Breast epithelium (tissue), 4 donors: Measurements from ENCODE around the gene RAI1. TPM values are rescaled to one million over a fixed set of nuclear protein-coding genes. Genes with fewer than 3 reads are reported as not detected.
"Not testable (repeated sequence)": the region's sequence is repeated elsewhere in the genome, so short reads cannot be mapped to it uniquely, and the experiment has no call there.

Experiments
- DNase-seq, 2 donors: peaks; one replicate each; pipeline ENCODE4 v3.0.0-alpha.2; 2019; ENCODE audit warnings: low spot score in 2 of 2
- H3K27ac ChIP-seq, 2 donors: fragments of 200-600 bp; sonication (generic) in 1 of 2; one replicate each; pipeline ENCODE4 v1.5.1; 2016 to 2019; ENCODE audit warnings: mild to moderate bottlenecking in 1 of 2
- H3K27me3 ChIP-seq, 2 donors: fragments of 200-600 bp; sonication (generic) in 1 of 2; one replicate each; pipeline versions ENCODE4 v1.5.1 to v1.6.0; 2017 to 2019; ENCODE audit warnings: control low read depth in 1 of 2, mild to moderate bottlenecking in 1 of 2
- H3K36me3 ChIP-seq: fragments of 200-600 bp; one replicate; pipeline ENCODE4 v1.5.1; 2019
- H3K4me1 ChIP-seq, 2 donors: fragments of 200-600 bp; sonication (generic); one replicate each; pipeline ENCODE4 v1.5.1; 2016 to 2019; ENCODE audit warnings: control low read depth in 1 of 2
- H3K4me3 ChIP-seq, 3 donors: fragments of 200-600 bp; sonication (generic); 1 replicate in 2 of 3; 2 replicates in 1 of 3; pipeline ENCODE4 v1.5.1; 2016 to 2019; ENCODE audit warnings: mild to moderate bottlenecking in 3 of 3, moderate library complexity in 2 of 3
- H3K9me3 ChIP-seq, 2 donors: fragments of 200-600 bp; sonication (generic) in 1 of 2; one replicate each; pipeline ENCODE4 v1.5.1; 2016 to 2019; ENCODE audit warnings: control low read depth in 1 of 2
- POLR2A ChIP-seq: fragments of 450-650 bp; IDR thresholded peaks from one replicate; pipeline ENCODE4 v1.6.1; 2016; ENCODE audit warnings: antibody characterized with exemption, mild to moderate bottlenecking, moderate library complexity
- POLR2AphosphoS5 ChIP-seq, 3 donors: sonication (generic); formaldehyde crosslinking; IDR thresholded peaks; one replicate each; pipeline ENCODE4 v1.6.1; 2017; ENCODE audit warnings: antibody characterized with exemption in 3 of 3
- intact Hi-C: fragments of 100-400 bp; cut with DNase I; formaldehyde crosslinking; loops from one replicate; pipeline ENCODE4 v1.15.1; 2023; ENCODE audit warnings: low total_unique reads
- total RNA-seq, 3 donors: library from RNA; depleted of rRNA; stranded (reverse); fragments of >200 nt; gene quantifications; one replicate each; pipeline ENCODE4 v1.1.0, GENCODE V29; 2016
- TF ChIP-seq, protein P1 (sequence below), 3 donors: fragments of 450-650 bp; IDR thresholded peaks; one replicate each; pipeline ENCODE4 v1.5.1; 2016 to 2017; ENCODE audit warnings: antibody characterized with exemption in 3 of 3, mild to moderate bottlenecking in 3 of 3, moderate library complexity in 3 of 3

The RAI1 gene
- total RNA-seq, 3 donors from 2014 or later: 5.6 to 25.6 (median 20.6) TPM

DNA sequence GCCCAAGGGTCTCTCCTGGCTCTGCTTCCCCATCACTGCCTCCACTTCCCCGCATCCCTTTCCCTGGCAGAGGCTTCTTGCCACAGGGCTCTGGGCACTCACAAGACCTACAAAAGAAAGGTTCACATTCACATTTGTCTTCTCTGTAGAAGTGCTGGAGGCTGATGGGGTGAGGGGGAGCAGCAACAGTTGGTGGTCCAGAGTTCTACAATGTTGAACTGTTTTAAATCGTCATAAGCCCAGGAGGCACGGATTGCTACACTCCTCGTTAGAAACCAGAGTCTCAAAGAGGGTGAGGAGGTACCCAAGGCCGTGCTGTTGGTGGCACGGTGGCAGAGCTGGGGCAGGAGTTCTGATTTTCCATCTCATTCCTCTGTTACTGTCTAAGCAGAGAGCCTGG is 5.8 kb upstream of the RAI1 start:
- intact Hi-C loops: no loop called here
- TF ChIP-seq, protein P1, sequence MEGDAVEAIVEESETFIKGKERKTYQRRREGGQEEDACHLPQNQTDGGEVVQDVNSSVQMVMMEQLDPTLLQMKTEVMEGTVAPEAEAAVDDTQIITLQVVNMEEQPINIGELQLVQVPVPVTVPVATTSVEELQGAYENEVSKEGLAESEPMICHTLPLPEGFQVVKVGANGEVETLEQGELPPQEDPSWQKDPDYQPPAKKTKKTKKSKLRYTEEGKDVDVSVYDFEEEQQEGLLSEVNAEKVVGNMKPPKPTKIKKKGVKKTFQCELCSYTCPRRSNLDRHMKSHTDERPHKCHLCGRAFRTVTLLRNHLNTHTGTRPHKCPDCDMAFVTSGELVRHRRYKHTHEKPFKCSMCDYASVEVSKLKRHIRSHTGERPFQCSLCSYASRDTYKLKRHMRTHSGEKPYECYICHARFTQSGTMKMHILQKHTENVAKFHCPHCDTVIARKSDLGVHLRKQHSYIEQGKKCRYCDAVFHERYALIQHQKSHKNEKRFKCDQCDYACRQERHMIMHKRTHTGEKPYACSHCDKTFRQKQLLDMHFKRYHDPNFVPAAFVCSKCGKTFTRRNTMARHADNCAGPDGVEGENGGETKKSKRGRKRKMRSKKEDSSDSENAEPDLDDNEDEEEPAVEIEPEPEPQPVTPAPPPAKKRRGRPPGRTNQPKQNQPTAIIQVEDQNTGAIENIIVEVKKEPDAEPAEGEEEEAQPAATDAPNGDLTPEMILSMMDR (IDR thresholded peaks at IDR 0.05): no peak
- TF ChIP-seq POLR2A (no peak), POLR2AphosphoS5 (IDR thresholded peaks at IDR 0.05) (no peak)

DNA sequence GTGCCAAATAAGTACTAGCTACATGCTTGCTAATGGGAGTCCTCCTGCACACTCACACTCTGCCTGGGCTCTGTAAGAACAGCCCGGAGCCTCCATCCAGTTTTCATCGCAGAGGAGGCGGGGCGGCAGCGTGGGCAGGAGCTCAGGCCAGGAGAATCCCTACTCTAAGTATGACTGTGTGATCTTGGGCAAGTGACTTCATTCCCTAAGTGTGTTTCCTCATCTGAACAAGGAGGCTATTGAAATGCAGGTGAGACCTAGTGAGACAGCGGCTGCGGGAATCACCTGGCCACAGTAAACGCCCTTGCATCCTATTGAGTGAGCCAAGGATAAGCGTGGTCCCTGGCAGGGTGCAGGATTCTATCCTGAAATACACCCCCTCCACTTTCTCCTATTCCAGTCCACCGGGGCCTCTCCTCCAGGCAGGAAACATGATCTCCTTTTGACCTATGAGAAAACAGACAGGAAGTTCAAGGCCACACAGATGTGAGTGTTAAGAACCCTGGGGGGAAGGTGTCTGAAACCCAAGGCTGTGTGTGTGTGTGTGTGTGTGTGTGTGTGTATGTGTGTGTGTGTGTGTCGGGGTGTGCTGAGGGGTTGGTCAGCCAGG is 5.2 kb upstream of the RAI1 start:
- H3K4me1 ChIP-seq: peaks cover 0 to 5% of the 10 kb centered on the region in 2 donors
- no peaks in the 10 kb centered on the region for H3K9me3 ChIP-seq
- H3K4me3 ChIP-seq: no peak overlapping the region
- peak overlapping the region; percentile 53 to 58 for H3K27ac ChIP-seq
- no peaks in the 10 kb centered on the region for H3K27me3 ChIP-seq
- H3K36me3 ChIP-seq: no peaks in the 10 kb centered on the region
- intact Hi-C loops: no loop called here
- TF ChIP-seq, protein P1 (IDR thresholded peaks at IDR 0.05): no peak
- TF ChIP-seq POLR2AphosphoS5 (IDR thresholded peaks at IDR 0.05): no peak
- no peak for TF ChIP-seq POLR2A
- peak in 1 of 2 donors; percentile 79 for DNase-seq

More for the DNA sequence above, 5.8 kb upstream of the RAI1 start:
- no peak overlapping the region for H3K4me3 ChIP-seq
- H3K27ac ChIP-seq: peak overlapping the region in 1 of 2 donors; percentile 58
- H3K9me3 ChIP-seq: no peaks in the 10 kb centered on the region
- H3K27me3 ChIP-seq: no peaks in the 10 kb centered on the region
- H3K4me1 ChIP-seq: peaks cover 0 to 5% of the 10 kb centered on the region in 2 donors
- DNase-seq: no peak
- no peaks in the 10 kb centered on the region for H3K36me3 ChIP-seq

DNA sequence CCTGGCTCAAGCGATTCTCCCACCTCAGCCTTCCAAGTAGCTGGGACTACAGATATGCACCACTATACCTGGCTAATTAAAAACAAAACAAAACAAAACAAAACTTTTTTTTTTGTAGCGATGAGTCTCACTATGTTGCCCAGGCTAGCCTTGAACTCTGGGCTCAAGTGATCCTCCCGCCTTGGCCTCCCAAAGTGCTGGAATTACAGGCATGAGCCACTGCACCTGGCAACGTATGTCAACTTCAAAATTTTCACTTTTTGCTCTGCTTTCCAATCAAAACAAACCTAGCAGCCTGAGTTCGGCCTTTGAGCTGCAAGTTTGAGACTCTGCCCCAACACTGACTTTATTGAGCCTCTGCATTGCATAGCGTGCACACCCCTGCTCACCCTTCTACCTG is 4.5 kb upstream of the RAI1 start:
- TF ChIP-seq POLR2AphosphoS5 (IDR thresholded peaks at IDR 0.05): no peak
- no peak for TF ChIP-seq POLR2A
- TF ChIP-seq, protein P1 (IDR thresholded peaks at IDR 0.05): no peak
- H3K27ac ChIP-seq: peak overlapping the region in 1 of 2 donors; percentile 58
- H3K9me3 ChIP-seq: no peaks in the 10 kb centered on the region
- no peaks in the 10 kb centered on the region for H3K27me3 ChIP-seq
- peaks cover 0 to 5% of the 10 kb centered on the region in 2 donors for H3K4me1 ChIP-seq
- H3K4me3 ChIP-seq: no peak overlapping the region
- no peak for DNase-seq
- H3K36me3 ChIP-seq: no peaks in the 10 kb centered on the region
- intact Hi-C loops: no loop called here

DNA sequence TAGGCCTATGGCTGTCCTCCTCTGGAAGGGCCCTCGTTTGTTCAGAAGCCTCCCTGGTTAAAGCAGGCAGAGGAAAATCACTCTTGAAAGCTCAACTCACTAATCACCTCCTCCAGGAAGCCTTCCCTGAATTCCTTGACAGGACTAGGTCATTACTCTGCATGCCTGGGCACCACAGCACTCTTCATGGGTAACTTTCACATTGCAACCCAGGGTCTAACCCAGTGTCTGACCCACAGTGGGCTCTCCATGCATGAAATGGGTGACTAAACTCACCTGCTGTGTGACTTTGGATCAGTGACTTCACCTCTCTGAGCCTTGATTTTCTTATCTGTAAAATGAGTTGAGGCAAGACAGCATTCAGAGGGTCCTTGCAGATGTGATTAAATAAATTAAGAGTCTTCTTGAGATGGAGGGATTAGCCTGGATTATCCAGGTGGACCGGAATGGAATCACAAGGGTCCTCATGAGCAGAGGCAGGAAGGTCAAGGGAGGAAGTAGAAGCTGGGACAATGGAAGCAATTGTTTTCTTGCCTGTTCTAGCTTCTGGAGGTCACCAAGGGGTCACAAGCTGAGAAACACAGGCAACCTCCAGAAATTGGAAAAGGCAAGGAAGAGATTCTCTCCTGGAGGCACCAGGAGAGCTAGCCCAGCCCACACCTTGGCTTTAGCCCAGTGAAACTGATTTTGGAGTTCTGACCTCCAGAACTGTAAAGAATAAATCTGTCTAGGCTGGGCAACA is 3.8 kb upstream of the RAI1 start:
- H3K27ac ChIP-seq: no peak overlapping the region
- peaks cover 0 to 5% of the 10 kb centered on the region in 2 donors for H3K4me1 ChIP-seq
- intact Hi-C loops: no loop called here
- H3K4me3 ChIP-seq: no peak overlapping the region
- H3K27me3 ChIP-seq: no peaks in the 10 kb centered on the region
- no peak for TF ChIP-seq POLR2A
- TF ChIP-seq POLR2AphosphoS5 (IDR thresholded peaks at IDR 0.05): no peak
- TF ChIP-seq, protein P1 (IDR thresholded peaks at IDR 0.05): no peak
- no peaks in the 10 kb centered on the region for H3K36me3 ChIP-seq
- no peak for DNase-seq
- H3K9me3 ChIP-seq: no peaks in the 10 kb centered on the region

DNA sequence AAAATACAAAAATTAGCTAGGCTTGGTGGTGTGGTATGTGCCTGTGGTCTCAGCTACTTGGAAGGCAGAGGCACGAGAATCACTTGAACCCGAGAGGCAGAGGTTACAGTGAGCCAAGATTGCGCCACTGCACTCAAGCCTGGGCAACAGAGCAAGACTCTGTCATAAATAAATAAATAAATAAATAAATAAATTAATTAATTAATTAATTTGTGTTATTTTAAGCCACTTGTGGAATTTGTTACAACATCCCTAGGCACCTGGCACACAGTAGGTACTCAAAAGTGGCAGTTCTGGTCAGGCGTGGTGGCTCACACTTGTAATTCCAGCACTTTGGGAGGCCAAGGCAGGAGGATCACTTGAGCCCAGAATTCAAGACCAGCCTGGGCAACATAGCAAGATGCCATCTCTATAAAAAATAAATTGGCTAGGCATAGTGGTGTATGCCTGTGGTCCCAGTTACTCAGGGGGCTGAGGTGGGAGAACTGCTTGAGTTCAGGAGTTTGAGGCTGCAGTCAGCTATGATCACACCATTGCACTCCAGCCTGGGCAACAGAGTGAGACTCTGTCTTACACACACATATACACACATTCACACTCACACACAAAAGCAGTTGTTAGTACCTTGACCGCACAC is 3.1 kb upstream of the RAI1 start:
- H3K36me3 ChIP-seq, H3K27me3 ChIP-seq, H3K4me1 ChIP-seq, H3K27ac ChIP-seq, DNase-seq, intact Hi-C loops, H3K9me3 ChIP-seq, H3K4me3 ChIP-seq: not testable (repeated sequence)
